K562 (cell line): ENCODE results near the gene MMD2. TPM values are rescaled to one million over a fixed set of nuclear protein-coding genes. Genes with fewer than 3 reads are reported as not detected.

Source experiments
- ATF1 ChIP-seq, 2 experiments: fragments of 450-650 bp in 1 of 2; IDR thresholded peaks; 2 replicates each; pipeline ENCODE4 v1.6.1; 2016; ENCODE audit warnings: missing compliant biosample characterization in 1 of 2, missing genetic modification characterization in 1 of 2
- DMBX1 ChIP-seq: fragments of 250-450 bp; sonication (Bioruptor Pico); IDR thresholded peaks from 2 replicates; pipeline ENCODE4 v1.8.0; 2022; ENCODE audit warnings: inconsistent platforms, mild to moderate bottlenecking, moderate library complexity, borderline replicate concordance
- FOXA1 ChIP-seq: fragments of 450-650 bp; IDR thresholded peaks from 2 replicates; pipeline ENCODE4 v1.6.1; 2016; ENCODE audit warnings: mild to moderate bottlenecking, borderline replicate concordance
- HDAC2 ChIP-seq: fragments of 450-650 bp; IDR thresholded peaks from 2 replicates; pipeline ENCODE4 v1.6.1; 2016; ENCODE audit warnings: mild to moderate bottlenecking
- HNRNPUL1 ChIP-seq: fragments of 200-400 bp; formaldehyde crosslinking; IDR thresholded peaks from 2 replicates; pipeline ENCODE4 v1.6.1; 2017; ENCODE audit warnings: low read length
- KAT7 ChIP-seq: sonication (generic); formaldehyde crosslinking; IDR thresholded peaks from 2 replicates; pipeline ENCODE4 v1.8.0; 2022; ENCODE audit warnings: missing genetic modification reagents, mild to moderate bottlenecking, borderline replicate concordance
- LCOR ChIP-seq: sonication (generic); formaldehyde crosslinking; IDR thresholded peaks from 2 replicates; pipeline ENCODE4 v1.8.0; 2022; ENCODE audit warnings: mild to moderate bottlenecking, missing genetic modification reagents
- NR2F6 ChIP-seq: fragments of 450-650 bp; formaldehyde crosslinking; IDR thresholded peaks from 2 replicates; pipeline ENCODE4 v1.4.0; 2020; ENCODE audit warnings: mild to moderate bottlenecking
- PTTG1 ChIP-seq: fragments of 450-650 bp; IDR thresholded peaks from 2 replicates; pipeline ENCODE4 v1.6.1; 2016; ENCODE audit warnings: low read depth, mild to moderate bottlenecking, missing genetic modification characterization, missing compliant biosample characterization
- SMAD2 ChIP-seq: fragments of 150-350 bp; IDR thresholded peaks from 2 replicates; pipeline ENCODE4 v1.6.1; 2014; ENCODE audit warnings: low read depth, mild to moderate bottlenecking, low read length
- SOX6 ChIP-seq: fragments of 450-650 bp; IDR thresholded peaks from 2 replicates; pipeline ENCODE4 v1.6.1; 2014; ENCODE audit warnings: mild to moderate bottlenecking
- TEAD4 ChIP-seq, 2 experiments: sonication (generic) in 1 of 2; formaldehyde crosslinking in 1 of 2; IDR thresholded peaks; 2 replicates each; pipeline versions ENCODE4 v1.6.1 to v1.8.0; 2012 to 2022; ENCODE audit warnings: borderline replicate concordance in 1 of 2, inconsistent platforms in 1 of 2, low read length in 1 of 2, mild to moderate bottlenecking in 1 of 2, missing genetic modification reagents in 1 of 2
- ZKSCAN3 ChIP-seq: fragments of 250-450 bp; sonication (Bioruptor Pico); IDR thresholded peaks from 2 replicates; pipeline ENCODE4 v1.4.0; 2020
- polyA plus RNA-seq, 8 experiments: library from polyadenylated mRNA; depleted of rRNA in 4 of 8; stranded (reverse) in 5 of 8; unstranded in 3 of 8; fragments of >200 nt; fragmentation: Nextera tagmentation in 2 of 8; fragmentation: Illumina TruSeq in 1 of 8; extraction: Ambion mirVana in 2 of 8; extraction: Trizol in 1 of 8; gene quantifications; 2 replicates each; pipeline versions ENCODE4 v1.2.1 to v1.2.3, GENCODE V29; 2011 to 2014; ENCODE audit warnings: inconsistent platforms in 1 of 8, missing spikeins in 1 of 8
- total RNA-seq, 7 experiments: library from RNA; depleted of rRNA in 6 of 7; stranded (reverse); fragments of >200 nt in 6 of 7; fragmentation: Illumina TruSeq in 2 of 7; extraction: Trizol in 2 of 7; gene quantifications; 2 replicates each; pipeline versions ENCODE4 v1.2.1 to v1.2.3, GENCODE V29; 2011 to 2021; ENCODE audit warnings: low replicate concordance in 1 of 7
- TF ChIP-seq, protein P1 (sequence below): fragments of 250-450 bp; sonication (Bioruptor Pico); IDR thresholded peaks from 2 replicates; pipeline ENCODE4 v1.5.0; 2020; ENCODE audit warnings: mild to moderate bottlenecking, borderline replicate concordance
- TF ChIP-seq, protein P2 (sequence below): fragments of 450-650 bp; IDR thresholded peaks from 2 replicates; pipeline ENCODE4 v1.6.1; 2017; ENCODE audit warnings: mild to moderate bottlenecking, moderate library complexity
- TF ChIP-seq, protein P3 (sequence below): sonication (generic); formaldehyde crosslinking; IDR thresholded peaks from 2 replicates; pipeline ENCODE4 v1.8.0; 2023; ENCODE audit warnings: missing genetic modification reagents, mild to moderate bottlenecking, borderline replicate concordance
- TF ChIP-seq, protein P4 (sequence below): fragments of 450-650 bp; formaldehyde crosslinking; IDR thresholded peaks from 2 replicates; pipeline ENCODE4 v1.4.0; 2020; ENCODE audit warnings: mild to moderate bottlenecking, moderate library complexity

MMD2 gene
- total and polyA plus RNA-seq, 9 of the 15 experiments (the other 6 are each of a cell fraction or from before 2014, with no cell fraction given): not detected

DNA sequence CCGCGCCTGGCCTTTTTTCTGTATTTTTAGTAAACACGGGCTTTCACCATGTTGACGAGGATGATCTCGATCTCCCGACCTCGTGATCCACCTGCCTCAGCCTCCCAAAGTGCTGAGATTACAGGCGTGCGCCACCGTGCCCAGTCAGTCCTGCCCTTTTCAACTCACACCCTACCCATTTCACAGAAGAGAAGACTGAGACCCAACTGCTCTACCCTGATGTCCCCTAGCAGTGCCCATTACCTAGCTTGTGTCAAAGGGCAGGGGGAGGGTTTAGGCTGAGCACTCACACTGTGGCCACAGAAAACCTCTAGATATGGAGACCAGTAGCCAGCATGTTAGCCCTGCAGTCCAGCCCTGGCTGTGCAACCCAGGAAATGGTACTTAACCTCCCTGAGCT lies 15.7 kb downstream of the MMD2 start (continued):
- TF ChIP-seq LCOR (CRISPR knock-in tag): no peak
- no peak for TF ChIP-seq NR2F6
- no peak for TF ChIP-seq PTTG1 (tag)
- TF ChIP-seq KAT7 (CRISPR knock-in tag): no peak
- no peak for TF ChIP-seq ZKSCAN3 (CRISPR knock-in tag)
- TF ChIP-seq TEAD4 (IDR thresholded peaks at IDR 0.05; ENCODE audit: low read length): no peak
- no peak for TF ChIP-seq TEAD4 (CRISPR knock-in tag; IDR thresholded peaks at IDR 0.05; ENCODE audit: borderline replicate concordance)
- TF ChIP-seq ATF1 (CRISPR knock-in tag; IDR thresholded peaks at IDR 0.05): no peak
- no peak for TF ChIP-seq ATF1 (tag; IDR thresholded peaks at IDR 0.05)
- TF ChIP-seq, protein P1, sequence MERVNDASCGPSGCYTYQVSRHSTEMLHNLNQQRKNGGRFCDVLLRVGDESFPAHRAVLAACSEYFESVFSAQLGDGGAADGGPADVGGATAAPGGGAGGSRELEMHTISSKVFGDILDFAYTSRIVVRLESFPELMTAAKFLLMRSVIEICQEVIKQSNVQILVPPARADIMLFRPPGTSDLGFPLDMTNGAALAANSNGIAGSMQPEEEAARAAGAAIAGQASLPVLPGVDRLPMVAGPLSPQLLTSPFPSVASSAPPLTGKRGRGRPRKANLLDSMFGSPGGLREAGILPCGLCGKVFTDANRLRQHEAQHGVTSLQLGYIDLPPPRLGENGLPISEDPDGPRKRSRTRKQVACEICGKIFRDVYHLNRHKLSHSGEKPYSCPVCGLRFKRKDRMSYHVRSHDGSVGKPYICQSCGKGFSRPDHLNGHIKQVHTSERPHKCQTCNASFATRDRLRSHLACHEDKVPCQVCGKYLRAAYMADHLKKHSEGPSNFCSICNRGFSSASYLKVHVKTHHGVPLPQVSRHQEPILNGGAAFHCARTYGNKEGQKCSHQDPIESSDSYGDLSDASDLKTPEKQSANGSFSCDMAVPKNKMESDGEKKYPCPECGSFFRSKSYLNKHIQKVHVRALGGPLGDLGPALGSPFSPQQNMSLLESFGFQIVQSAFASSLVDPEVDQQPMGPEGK (CRISPR knock-in tag): no peak
- no peak for TF ChIP-seq SMAD2
- TF ChIP-seq DMBX1 (CRISPR knock-in tag): no peak
- TF ChIP-seq, protein P2, sequence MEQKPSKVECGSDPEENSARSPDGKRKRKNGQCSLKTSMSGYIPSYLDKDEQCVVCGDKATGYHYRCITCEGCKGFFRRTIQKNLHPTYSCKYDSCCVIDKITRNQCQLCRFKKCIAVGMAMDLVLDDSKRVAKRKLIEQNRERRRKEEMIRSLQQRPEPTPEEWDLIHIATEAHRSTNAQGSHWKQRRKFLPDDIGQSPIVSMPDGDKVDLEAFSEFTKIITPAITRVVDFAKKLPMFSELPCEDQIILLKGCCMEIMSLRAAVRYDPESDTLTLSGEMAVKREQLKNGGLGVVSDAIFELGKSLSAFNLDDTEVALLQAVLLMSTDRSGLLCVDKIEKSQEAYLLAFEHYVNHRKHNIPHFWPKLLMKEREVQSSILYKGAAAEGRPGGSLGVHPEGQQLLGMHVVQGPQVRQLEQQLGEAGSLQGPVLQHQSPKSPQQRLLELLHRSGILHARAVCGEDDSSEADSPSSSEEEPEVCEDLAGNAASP: no peak
- no peak for TF ChIP-seq FOXA1
- TF ChIP-seq, protein P3, sequence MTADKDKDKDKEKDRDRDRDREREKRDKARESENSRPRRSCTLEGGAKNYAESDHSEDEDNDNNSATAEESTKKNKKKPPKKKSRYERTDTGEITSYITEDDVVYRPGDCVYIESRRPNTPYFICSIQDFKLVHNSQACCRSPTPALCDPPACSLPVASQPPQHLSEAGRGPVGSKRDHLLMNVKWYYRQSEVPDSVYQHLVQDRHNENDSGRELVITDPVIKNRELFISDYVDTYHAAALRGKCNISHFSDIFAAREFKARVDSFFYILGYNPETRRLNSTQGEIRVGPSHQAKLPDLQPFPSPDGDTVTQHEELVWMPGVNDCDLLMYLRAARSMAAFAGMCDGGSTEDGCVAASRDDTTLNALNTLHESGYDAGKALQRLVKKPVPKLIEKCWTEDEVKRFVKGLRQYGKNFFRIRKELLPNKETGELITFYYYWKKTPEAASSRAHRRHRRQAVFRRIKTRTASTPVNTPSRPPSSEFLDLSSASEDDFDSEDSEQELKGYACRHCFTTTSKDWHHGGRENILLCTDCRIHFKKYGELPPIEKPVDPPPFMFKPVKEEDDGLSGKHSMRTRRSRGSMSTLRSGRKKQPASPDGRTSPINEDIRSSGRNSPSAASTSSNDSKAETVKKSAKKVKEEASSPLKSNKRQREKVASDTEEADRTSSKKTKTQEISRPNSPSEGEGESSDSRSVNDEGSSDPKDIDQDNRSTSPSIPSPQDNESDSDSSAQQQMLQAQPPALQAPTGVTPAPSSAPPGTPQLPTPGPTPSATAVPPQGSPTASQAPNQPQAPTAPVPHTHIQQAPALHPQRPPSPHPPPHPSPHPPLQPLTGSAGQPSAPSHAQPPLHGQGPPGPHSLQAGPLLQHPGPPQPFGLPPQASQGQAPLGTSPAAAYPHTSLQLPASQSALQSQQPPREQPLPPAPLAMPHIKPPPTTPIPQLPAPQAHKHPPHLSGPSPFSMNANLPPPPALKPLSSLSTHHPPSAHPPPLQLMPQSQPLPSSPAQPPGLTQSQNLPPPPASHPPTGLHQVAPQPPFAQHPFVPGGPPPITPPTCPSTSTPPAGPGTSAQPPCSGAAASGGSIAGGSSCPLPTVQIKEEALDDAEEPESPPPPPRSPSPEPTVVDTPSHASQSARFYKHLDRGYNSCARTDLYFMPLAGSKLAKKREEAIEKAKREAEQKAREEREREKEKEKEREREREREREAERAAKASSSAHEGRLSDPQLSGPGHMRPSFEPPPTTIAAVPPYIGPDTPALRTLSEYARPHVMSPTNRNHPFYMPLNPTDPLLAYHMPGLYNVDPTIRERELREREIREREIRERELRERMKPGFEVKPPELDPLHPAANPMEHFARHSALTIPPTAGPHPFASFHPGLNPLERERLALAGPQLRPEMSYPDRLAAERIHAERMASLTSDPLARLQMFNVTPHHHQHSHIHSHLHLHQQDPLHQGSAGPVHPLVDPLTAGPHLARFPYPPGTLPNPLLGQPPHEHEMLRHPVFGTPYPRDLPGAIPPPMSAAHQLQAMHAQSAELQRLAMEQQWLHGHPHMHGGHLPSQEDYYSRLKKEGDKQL: no peak
- TF ChIP-seq SOX6: no peak
- TF ChIP-seq, protein P4, sequence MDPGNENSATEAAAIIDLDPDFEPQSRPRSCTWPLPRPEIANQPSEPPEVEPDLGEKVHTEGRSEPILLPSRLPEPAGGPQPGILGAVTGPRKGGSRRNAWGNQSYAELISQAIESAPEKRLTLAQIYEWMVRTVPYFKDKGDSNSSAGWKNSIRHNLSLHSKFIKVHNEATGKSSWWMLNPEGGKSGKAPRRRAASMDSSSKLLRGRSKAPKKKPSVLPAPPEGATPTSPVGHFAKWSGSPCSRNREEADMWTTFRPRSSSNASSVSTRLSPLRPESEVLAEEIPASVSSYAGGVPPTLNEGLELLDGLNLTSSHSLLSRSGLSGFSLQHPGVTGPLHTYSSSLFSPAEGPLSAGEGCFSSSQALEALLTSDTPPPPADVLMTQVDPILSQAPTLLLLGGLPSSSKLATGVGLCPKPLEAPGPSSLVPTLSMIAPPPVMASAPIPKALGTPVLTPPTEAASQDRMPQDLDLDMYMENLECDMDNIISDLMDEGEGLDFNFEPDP (CRISPR knock-in tag): no peak
- 0 out of 2 replicates have a peak, but pooled peaks have one; percentile 23 for TF ChIP-seq HDAC2
- no peak for TF ChIP-seq HNRNPUL1
